ENCODE data around the gene CHPT1. TPM values are rescaled to one million over a fixed set of nuclear protein-coding genes. Genes with fewer than 3 reads are reported as not detected.
A peak's percentile ranks its signal among the peaks of the same experiment; 100 is the strongest.

The CHPT1 gene
- total and polyA plus RNA-seq, 9 of the 15 experiments (the other 6 are each of a cell fraction or from before 2014, with no cell fraction given) = 15.3 to 210 (median 91.9) TPM

DNA sequence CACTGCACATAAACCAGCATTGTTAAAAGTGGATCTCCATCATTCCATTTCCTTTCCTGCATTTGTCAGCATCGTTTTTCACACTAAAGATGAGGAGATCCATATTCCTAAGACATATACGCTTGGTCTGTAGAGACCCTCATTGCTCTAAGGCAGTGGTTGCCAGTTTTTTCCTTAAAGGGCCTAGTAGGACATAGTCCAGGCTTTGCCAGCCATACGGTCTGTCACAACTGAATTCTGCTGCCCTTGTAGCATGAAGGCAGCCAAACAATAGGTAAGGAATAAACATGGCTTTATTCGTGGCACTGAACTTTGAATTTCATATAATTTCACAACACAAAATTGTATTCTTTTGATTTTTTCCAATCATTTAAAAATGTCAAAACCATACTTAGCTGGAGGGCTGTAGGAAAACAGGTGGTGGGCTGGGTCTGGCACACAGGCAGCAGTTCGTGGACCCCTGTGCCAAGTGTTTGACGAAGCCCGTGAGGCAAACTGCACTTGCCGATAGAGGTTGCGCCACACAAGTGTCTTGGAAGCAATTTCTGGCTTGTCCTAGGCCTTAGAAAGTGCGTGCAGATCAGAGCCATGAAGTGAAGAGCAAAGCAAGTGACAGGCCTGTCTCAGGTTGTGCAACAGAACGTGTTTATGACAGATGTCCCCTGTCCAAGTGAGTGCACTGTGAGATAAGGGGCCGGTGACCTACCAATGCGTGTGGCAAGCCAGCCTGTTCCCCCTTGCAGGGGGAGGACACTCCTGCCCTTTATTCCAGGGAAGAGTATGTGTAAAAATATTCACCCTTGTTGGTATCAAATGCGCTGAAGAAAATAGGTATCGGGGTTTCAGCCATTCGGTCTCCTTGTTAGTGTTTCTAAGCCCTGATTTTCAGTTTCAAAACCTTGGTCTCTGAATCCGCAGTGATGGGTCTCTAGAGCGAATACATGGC, 916 bp upstream of the CHPT1 start (continued):
- TF ChIP-seq, protein P1, sequence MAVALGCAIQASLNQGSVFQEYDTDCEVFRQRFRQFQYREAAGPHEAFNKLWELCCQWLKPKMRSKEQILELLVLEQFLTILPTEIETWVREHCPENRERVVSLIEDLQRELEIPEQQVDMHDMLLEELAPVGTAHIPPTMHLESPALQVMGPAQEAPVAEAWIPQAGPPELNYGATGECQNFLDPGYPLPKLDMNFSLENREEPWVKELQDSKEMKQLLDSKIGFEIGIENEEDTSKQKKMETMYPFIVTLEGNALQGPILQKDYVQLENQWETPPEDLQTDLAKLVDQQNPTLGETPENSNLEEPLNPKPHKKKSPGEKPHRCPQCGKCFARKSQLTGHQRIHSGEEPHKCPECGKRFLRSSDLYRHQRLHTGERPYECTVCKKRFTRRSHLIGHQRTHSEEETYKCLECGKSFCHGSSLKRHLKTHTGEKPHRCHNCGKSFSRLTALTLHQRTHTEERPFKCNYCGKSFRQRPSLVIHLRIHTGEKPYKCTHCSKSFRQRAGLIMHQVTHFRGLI (CRISPR knock-in tag; IDR thresholded peaks at IDR 0.05) = 0 out of 2 replicates have a peak, but pooled peaks have one; percentile 31
- TF ChIP-seq, protein P2, sequence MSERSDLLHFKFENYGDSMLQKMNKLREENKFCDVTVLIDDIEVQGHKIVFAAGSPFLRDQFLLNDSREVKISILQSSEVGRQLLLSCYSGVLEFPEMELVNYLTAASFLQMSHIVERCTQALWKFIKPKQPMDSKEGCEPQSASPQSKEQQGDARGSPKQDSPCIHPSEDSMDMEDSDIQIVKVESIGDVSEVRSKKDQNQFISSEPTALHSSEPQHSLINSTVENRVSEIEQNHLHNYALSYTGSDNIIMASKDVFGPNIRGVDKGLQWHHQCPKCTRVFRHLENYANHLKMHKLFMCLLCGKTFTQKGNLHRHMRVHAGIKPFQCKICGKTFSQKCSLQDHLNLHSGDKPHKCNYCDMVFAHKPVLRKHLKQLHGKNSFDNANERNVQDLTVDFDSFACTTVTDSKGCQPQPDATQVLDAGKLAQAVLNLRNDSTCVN (CRISPR knock-in tag; IDR thresholded peaks at IDR 0.05) = no peak
- TF ChIP-seq CBX5 (IDR thresholded peaks at IDR 0.05; ENCODE audit: borderline replicate concordance, low read depth) = no peak
- TF ChIP-seq ETV5 (CRISPR knock-in tag; IDR thresholded peaks at IDR 0.05; ENCODE audit: low read depth) = no peak
- no peak for TF ChIP-seq MAFF (IDR thresholded peaks at IDR 0.05; ENCODE audit: low read length)
- peak; percentile 16; the same call in 1 of the 2 replicates for TF ChIP-seq CBX1 (IDR thresholded peaks at IDR 0.05; ENCODE audit: low read depth)
- no peak for TF ChIP-seq ZNF699 (CRISPR knock-in tag; IDR thresholded peaks at IDR 0.05; ENCODE audit: insufficient replicate concordance)
- TF ChIP-seq POLR2AphosphoS5 (IDR thresholded peaks at IDR 0.05; ENCODE audit: control insufficient read depth, insufficient read depth, low read depth, low read length) = peak; percentile 92
- TF ChIP-seq, protein P3, sequence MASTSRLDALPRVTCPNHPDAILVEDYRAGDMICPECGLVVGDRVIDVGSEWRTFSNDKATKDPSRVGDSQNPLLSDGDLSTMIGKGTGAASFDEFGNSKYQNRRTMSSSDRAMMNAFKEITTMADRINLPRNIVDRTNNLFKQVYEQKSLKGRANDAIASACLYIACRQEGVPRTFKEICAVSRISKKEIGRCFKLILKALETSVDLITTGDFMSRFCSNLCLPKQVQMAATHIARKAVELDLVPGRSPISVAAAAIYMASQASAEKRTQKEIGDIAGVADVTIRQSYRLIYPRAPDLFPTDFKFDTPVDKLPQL (IDR thresholded peaks at IDR 0.05; ENCODE audit: extremely low read depth, insufficient read length) = no peak
- TF ChIP-seq MYNN (IDR thresholded peaks at IDR 0.05) = peak; percentile 90
- no peak for TF ChIP-seq MYNN (CRISPR knock-in tag; IDR thresholded peaks at IDR 0.05)
- TF ChIP-seq ZNF696 (CRISPR knock-in tag; conservative IDR thresholded peaks at IDR 0.05) = no peak
- TF ChIP-seq ZNF778 (CRISPR knock-in tag; IDR thresholded peaks at IDR 0.05) = no peak
- TF ChIP-seq ZSCAN29 (IDR thresholded peaks at IDR 0.05) = no peak
- no peak for TF ChIP-seq ZNF146 (CRISPR knock-in tag; IDR thresholded peaks at IDR 0.05; ENCODE audit: unreplicated experiment)
- TF ChIP-seq, protein P4, sequence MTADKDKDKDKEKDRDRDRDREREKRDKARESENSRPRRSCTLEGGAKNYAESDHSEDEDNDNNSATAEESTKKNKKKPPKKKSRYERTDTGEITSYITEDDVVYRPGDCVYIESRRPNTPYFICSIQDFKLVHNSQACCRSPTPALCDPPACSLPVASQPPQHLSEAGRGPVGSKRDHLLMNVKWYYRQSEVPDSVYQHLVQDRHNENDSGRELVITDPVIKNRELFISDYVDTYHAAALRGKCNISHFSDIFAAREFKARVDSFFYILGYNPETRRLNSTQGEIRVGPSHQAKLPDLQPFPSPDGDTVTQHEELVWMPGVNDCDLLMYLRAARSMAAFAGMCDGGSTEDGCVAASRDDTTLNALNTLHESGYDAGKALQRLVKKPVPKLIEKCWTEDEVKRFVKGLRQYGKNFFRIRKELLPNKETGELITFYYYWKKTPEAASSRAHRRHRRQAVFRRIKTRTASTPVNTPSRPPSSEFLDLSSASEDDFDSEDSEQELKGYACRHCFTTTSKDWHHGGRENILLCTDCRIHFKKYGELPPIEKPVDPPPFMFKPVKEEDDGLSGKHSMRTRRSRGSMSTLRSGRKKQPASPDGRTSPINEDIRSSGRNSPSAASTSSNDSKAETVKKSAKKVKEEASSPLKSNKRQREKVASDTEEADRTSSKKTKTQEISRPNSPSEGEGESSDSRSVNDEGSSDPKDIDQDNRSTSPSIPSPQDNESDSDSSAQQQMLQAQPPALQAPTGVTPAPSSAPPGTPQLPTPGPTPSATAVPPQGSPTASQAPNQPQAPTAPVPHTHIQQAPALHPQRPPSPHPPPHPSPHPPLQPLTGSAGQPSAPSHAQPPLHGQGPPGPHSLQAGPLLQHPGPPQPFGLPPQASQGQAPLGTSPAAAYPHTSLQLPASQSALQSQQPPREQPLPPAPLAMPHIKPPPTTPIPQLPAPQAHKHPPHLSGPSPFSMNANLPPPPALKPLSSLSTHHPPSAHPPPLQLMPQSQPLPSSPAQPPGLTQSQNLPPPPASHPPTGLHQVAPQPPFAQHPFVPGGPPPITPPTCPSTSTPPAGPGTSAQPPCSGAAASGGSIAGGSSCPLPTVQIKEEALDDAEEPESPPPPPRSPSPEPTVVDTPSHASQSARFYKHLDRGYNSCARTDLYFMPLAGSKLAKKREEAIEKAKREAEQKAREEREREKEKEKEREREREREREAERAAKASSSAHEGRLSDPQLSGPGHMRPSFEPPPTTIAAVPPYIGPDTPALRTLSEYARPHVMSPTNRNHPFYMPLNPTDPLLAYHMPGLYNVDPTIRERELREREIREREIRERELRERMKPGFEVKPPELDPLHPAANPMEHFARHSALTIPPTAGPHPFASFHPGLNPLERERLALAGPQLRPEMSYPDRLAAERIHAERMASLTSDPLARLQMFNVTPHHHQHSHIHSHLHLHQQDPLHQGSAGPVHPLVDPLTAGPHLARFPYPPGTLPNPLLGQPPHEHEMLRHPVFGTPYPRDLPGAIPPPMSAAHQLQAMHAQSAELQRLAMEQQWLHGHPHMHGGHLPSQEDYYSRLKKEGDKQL (CRISPR knock-in tag; IDR thresholded peaks at IDR 0.05; ENCODE audit: borderline replicate concordance) = no peak

All from K562 (cell line).